ENCODE data around the gene LST1.
"Not testable (repeated sequence)": the region's sequence is repeated elsewhere in the genome, so short reads cannot be mapped to it uniquely, and the experiment has no call there.

The LST1 gene

DNA sequence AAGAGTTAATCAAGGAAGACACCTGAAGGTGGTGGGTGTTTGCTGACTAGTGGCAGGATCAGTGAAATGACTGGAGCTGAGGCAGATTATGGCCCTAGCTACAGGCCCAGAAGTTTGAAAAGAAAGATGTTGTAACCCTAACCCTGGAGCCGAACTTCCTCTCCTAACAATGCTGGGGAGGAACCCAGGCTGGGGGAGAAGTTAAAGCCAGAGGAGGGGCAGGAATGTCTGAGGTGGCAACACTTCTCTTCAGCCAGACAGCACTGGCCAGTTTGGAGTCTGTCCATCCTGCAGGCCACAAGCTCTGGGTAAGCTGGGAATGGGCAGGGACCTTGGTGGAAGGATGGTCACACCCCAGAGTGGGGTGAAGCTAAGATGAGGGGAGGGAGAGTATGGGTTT is at the start of gene LST1:
Gene LST1, plus strand, starts transcription at position 270 of the 400 bp plus-strand sequence. CDS start 1,023 bp downstream, outside the sequence.
- no peak for DNase-seq (ENCODE audit: low spot score)

DNA sequence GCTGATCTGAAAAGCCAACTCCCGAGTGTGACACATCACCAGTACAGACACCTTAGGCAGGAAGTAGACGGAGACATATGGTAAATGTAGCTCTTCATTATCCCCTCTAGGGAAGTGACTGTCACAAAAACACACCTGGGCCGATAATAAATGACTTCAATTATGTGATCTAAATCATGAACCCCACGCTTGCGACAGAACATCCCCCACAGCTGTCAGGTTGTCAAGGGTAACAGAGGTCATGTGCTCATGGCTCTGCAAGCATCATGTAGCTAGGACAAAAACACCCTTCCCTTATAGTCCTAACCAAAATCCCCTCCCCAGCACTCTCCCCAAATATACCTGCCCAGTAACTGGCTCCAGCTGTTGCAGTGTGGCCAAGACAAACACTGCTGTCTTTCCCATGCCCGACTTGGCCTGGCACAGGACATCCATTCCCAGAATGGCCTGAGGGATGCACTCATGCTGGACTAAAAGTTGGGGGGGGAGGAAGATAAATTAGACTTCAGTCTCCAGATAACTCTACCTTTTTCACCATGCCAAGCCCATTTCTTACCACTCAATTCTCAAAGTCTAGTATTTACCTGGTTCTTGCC is 47.2 kb upstream of the LST1 start:
- no peak for DNase-seq (ENCODE audit: low spot score)

DNA sequence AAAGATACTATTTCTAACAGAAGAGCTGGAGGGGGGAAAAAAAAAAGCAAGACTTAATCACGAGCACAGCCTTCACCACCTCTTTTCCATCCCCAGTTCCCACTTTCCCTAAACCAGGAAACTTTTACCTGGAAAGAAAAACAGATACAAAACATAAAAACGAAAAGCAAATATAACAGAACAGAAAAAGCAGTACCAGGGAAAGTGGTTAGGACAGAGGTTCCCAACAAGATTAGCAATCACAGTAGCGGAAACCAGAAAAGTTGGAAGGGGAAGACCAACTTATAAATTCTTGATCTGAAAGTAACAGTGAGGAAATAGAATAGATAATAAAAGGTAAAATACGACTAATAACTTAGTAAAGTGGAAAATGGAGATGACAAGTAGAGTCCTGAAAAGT is 45.4 kb upstream of the LST1 start:
- DNase-seq (ENCODE audit: low spot score): no peak

DNA sequence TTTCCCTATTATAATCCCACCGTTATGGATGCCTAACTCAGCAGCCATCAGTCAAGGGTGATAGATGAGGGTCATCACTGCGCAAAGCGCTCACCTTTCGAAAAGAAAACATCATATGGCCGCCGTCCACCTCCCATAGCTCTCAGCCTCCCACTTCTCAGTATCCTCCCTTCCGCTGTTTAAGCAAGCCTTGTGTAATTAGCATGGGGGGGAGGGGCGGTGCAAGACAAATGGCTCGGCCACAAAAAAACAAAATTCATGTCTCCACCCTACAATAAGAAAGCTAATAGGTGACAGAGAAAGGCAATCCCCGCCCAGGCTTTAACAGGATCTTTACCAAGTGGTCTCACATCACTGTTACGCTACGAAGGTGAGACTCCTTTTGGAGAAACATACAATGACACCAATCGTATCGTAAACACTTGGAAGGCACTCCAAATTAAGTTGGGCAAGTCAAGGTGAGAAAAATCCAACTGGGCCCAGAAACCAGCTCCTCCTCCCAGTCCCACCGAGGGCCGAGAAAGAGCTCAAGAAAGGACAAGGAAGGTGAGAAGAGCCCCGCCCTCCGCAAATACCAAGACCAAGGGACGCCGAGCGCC is 44.9 kb upstream of the LST1 start:
- DNase-seq (ENCODE audit: low spot score): peak; percentile 32

DNA sequence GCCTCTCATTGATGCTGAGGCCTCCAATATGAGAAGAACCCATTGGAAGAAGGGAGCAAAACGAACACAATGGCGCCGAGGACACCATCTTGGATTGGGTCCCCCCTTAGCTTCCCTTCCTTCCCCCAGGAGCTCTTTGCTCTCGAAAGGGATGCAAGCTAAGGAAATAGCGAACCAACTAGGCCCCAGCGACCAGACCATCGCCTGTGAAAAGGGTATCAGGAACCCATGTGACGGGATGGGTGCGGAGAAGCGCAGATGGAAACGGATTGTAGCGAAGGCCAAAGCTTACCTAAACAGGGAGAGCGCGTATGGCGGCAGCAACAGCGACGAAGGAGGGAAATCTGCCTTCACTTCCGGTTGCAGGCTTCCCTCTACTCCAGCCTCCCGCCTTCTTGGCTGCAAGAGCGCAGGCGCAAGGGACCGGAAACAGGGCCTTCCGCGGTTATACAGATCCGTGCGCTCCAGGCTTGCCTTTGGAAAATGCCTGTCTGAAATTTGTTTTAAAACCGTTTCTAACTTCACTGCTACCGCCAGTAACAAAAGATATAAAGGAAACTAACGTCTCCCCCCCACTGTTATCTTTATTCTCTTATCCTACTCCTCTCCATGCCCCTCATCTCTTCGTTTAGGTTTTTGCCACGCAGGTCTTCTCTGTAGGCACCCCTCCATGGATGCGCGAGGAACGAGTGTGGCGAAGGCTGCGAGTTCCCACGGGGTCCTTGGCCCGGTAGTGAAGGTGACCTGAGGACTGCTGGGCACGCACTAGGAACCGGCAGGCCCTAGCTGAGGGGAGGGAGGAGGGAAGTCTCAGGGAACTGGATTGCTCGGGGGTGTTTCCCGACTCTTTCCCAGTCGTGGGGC is 44.2 kb upstream of the LST1 start, which contains the start of gene DDX39B:
Gene DDX39B, minus strand, starts transcription at position 346 of the 864 bp plus-strand sequence. CDS start 1,471 bp downstream, outside the sequence.
- peak; percentile 96 for DNase-seq (ENCODE audit: low spot score)

DNA sequence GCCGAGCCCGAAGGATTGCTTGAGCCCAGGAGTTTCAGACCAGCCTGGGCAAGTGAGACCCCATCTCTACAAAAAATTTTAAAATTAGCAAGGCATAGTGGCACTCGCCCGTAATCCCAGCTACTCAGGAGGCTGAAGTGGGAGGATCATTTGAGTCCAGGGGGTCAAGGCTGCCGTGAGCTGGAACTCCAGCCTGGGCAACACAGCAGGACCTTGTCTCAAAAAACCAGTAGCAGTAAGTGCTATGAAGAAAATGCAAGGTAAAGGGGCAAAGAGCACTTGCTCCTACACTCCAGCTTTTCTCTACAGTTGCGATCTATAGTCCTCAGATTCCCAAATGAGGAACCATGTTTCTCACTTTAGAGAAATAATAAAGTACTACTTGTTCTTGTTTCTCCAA is 42.4 kb upstream of the LST1 start:
- DNase-seq (ENCODE audit: low spot score): no peak

DNA sequence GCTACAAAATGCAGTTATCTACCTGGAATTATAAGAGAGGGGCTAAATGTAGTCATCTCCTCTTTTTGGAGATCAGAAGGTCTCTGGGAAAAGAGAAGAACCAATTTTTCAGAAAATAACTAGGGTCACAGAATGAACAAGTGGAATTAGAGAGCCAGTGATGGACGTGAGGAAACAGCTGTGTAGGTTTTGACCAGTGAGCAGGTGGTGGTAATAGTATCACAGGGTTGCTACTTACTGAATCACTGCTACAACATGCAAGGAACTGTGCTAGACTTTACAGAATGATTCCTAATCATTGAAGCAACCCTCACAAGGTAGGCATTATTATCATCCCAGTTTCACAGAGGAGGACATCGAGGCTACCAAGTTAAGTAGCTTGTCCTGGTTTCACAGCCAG is 41.4 kb upstream of the LST1 start:
- no peak for DNase-seq (ENCODE audit: low spot score)

DNA sequence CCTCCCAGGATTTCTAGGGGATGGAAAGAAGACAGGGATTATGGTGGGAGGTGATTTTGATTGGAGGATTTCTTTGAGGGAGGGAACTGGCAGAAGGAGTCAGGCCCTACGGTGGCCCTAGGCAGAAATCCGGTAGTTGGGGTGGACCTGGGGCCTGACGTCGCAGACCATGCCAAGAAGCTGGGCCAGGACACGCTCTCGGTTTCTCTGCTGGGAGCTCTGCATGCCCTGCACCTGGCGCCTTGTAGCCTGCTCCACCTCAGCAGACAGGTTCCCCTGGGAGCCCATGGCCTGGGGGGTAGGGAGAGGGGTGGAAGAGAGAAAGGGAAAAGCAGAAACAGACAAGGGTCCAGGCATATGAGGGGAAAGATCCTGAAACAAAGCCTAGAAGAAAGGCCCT is 40.8 kb upstream of the LST1 start:
- no peak for DNase-seq (ENCODE audit: low spot score)

DNA sequence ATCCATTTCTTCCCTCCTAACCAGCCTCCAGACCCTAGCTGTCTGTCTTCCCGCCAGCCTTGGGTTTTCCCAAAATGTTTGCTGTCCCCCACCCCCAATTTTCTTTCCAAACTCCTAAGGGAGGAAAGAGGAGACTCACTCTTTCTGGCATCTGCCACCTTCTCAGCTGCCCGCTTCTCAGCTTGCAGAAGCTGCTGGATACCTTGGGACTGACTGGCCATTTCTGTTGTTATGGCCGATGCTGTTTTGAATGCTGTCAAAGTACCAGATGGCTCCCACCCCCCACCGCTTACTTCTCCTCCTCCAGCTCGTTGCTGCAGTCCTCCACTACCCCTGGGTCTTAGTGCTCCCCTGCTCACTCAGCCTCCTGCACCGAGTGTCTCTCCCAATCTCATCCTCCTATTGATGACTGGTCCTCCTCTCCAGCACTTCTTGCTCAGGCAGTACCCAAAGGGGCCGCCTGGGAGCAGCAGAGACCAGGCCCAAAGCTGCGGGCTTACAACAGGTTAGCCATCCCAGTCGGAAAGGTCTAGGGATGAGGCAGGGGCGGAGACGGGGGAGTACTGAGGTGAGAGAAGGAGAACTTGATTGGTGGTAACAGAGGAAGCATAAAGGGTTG is 39.6 kb upstream of the LST1 start, which contains the start of gene ATP6V1G2:
Gene ATP6V1G2, minus strand, starts transcription at position 270 of the 619 bp plus-strand sequence. Its CDS starts 49 bp downstream, at position 221.
- peak; percentile 92 for DNase-seq (ENCODE audit: low spot score)

DNA sequence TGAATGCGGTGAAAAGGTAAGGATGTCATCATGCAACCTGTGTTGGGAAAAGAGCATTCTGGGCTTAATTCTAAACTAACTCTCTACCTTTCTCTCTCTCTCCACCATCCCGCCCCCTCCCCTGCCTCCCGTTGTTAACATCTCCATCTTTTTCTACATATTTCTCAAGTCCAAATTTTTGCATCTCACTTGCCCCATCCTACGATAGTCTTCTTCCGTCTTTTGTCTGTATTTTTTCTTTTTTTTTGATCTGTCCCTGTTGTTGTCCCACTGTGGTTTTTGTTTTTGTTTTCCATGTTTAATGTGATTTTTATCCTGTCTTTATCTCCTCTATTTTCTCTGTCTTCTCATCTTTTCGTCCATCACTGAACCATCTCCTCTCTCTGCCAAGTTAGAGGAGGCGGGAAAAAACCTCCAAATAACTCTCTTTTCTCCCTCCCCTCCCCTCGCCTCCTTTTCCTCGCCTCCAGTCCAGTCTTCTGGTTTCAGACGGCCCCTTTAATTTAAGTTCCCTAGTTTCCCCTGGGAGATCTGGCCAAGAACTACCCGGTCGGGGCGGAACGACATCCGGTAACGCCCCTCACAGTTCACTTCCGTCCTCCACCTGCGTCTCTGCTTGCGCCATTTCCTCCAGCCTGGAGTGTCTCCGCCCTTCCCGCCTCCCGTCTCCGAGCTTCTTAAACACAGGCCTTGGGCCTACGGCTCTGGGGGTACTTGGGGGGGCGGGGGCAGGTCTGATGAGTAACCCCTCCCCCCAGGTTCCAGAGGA is 38.9 kb upstream of the LST1 start, which contains the start of gene NFKBIL1:
Gene NFKBIL1, plus strand, starts transcription at position 651 of the 769 bp plus-strand sequence. Its CDS starts 87 bp downstream, at position 738.
- DNase-seq (ENCODE audit: low spot score): peak; percentile 93

DNA sequence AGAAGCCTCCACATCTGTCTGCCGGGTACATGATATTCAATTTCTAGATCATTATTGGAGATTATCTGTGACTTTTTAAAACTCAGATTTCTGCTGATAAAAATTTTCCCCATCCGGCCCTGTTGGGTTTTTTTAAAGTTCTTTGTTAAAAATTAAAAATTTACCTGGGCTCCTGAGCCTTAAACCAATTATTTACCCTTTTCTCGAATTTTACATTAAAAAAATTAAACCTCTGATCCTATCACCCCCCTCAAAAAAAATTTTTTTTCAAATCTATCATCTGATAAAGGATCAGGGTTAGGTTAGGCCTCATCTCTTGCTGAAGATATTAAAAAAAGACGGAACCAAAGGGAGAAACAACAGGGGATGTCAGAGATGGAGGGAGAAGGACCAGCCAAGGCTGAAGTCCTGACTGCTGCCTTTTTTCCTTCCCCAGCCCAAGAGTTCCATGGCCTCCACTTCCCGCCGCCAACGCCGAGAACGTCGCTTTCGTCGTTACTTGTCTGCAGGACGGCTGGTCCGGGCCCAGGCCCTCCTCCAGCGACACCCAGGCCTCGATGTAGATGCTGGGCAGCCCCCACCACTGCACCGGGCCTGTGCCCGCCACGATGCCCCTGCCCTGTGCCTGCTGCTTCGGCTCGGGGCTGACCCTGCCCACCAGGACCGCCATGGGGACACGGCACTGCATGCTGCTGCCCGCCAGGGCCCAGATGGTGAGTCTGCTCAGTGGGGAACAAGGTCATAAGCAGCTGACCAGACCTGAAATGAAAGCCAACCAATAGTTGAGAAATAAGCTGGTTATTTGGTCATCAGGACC is 38.1 kb upstream of the LST1 start:
- DNase-seq (ENCODE audit: low spot score): no peak

DNA sequence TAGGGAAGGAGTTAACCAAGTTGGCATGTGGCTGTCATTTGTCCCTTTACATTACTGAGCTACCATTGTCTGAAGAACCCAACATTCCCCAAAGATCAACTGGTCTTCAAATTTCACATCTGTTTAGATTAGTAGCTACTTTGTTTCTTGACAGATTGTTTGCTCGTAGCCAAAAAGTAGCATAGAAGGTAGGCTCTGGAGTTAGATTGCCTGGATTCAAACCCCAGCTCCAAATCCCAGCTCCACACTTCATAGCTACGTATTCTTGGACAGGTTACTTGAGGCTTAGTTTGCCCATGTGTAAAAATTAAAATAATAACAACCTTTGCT is 37.6 kb upstream of the LST1 start:
- DNase-seq (ENCODE audit: low spot score): no peak

DNA sequence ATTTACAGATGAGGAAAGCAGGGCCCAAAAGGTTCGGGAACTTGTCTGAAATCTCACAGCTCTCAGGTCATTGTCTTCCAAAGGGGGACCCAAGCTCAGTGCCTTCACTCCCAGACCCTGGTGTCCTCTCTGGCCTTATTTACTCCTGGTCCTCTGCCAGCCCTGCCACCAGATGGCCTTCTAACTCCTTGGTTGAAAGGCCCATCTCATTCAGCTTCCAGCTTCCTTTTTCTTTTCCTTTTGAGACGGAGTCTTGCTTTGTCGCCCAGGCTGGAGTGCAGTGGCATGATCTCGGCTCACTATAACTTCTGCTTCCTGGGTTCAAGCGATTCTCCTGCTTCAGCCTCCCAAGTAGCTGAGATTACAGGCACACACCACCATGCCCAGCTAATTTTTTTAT is 34.7 kb upstream of the LST1 start:
- not testable (repeated sequence) for DNase-seq (ENCODE audit: low spot score)

DNA sequence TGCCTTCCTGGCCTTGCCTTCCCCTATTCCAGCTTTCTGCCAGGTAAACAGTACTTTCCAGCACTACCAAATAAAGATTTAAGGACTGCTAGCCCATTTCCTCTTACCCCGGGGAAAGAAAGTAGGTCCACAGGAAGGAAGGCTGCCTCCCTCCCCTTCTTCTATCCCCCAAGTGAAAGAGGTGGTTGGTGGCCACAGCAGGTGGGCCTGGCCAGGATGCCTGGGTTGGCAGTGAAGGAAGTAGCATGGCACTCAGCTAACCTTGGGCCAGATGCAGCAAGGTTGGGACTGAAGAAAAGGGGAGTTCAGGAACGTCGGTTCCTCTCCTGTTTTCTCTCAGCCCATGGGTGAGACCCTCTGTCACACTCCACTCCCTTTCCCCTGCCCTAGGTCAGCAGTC is 29.8 kb upstream of the LST1 start:
- no peak for DNase-seq (ENCODE audit: low spot score)

DNA sequence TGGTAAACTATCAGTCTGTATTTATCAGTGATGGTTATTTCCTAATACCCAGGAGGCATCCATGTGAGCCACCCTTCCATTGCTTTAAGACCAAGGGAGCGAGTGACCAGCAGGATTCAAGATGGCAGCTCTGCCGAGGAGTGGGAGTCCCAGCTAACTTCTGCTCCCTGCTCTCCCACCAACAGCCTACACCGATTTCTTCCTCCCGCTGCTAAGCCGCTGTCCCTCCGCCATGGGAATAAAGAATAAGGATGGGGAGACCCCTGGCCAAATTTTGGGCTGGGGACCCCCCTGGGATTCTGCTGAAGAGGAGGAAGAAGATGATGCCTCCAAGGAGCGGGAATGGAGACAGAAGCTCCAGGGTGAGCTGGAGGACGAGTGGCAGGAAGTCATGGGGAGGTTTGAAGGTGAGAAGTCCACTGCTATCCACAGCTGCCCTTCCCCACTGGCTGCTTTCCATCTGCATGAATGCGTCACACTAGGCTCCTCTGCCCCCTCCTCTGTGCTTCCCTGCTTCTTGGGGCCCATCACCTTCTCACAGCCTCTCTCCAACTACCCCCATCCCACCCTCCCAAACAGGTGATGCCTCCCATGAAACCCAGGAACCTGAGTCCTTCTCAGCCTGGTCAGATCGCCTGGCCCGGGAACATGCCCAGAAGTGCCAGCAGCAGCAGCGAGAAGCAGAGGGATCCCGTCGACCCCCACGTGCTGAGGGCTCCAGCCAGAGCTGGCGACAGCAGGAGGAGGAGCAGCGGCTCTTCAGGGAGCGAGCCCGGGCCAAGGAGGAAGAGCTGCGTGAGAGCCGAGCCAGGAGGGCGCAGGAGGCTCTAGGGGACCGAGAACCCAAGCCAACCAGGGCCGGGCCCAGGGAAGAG is 28.4 kb upstream of the LST1 start:
- no peak for DNase-seq (ENCODE audit: low spot score)

DNA sequence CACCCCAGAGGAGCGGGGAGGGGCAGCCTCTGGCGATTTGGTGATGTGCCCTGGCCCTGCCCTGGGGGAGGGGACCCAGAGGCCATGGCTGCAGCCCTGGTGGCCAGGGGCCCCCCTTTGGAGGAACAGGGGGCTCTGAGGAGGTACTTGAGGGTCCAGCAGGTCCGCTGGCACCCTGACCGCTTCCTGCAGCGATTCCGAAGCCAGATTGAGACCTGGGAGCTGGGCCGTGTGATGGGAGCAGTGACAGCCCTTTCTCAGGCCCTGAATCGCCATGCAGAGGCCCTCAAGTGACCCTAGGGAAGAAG is 27.8 kb upstream of the LST1 start:
- DNase-seq (ENCODE audit: low spot score): no peak

DNA sequence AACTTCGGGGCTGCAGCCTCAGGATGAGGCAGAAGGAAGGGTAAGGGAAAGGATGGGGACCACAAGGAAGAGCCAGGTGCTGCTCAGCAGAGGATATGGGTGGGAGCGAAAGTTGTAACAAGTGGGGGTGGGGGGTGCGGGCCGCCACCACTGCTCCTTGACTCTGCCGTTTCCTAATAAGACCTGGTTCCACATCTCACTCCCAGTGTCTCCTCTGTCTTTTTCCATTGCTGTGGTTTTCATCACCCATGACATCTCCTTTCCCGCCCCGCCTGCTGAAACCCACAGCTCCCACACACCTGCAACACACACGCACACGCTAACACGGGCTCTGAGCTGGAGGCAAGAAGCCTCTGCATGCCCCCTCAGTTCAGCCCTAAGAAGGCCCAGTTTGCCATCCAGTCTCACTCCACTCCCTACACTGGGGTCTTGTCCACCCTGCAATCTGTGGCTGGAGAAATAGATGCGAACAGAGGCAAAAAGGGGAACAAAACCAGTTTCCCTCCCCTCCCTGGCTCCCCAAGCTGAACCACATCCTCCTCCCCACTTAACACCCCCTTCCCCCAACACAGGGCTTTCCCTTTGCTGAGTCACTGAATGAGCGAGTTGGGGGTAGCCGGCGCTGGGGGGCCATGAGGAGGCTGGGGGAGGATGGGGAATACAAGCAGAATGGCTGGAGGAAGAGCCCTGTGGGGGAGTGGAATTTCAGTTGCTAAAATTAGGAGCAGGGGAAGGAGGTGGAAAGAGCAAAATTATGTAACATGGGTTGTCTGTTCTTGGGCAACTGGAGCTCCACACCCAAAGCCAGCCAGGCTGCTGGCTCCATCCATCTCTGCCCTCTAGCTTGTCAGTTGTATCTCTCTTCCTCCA is 27.2 kb upstream of the LST1 start:
- DNase-seq (ENCODE audit: low spot score): no peak

DNA sequence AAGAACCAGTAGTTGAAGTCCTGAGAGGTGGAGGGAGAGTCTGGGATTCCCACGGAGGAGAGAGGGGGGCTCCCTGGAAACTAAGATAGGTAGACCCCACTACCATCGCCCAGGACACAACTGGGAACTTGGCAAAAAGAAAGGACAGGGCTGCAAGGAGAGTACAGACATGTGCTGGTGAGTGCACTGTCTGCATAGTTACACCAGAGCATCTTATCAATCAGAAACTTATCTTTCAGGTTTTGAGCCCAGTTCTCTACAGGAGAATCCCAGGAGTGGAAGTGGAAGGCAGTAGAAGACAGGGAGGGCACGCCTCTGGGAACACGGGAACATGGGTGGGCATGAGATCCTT is 26.5 kb upstream of the LST1 start:
- no peak for DNase-seq (ENCODE audit: low spot score)
